Neural cell (in vitro differentiated cells): ENCODE measurements around the gene ELOVL3.

Experiments used
- EZH2 ChIP-seq: fragments of 200-600, 300-800 bp; shearing (Covaris generic), sonication (generic); IDR thresholded peaks from 2 replicates; pipeline ENCODE4 v1.6.1; 2014; ENCODE audit warnings: antibody characterized with exemption, low read length, borderline replicate concordance, mild to moderate bottlenecking; ENCODE audit not compliant: insufficient read depth, poor library complexity, severe bottlenecking
- MXI1 ChIP-seq: fragments of 450-650 bp; conservative IDR thresholded peaks from 2 replicates; pipeline ENCODE4 v1.6.1; 2014; ENCODE audit warnings: antibody characterized with exemption, mild to moderate bottlenecking; ENCODE audit not compliant: poor library complexity, severe bottlenecking
- POLR2AphosphoS5 ChIP-seq: IDR thresholded peaks from 2 replicates; pipeline ENCODE4 v1.6.1; 2012
- RAD21 ChIP-seq: fragments of 450-650 bp; conservative IDR thresholded peaks from 2 replicates; pipeline ENCODE4 v1.6.1; 2014; ENCODE audit warnings: antibody characterized with exemption, mild to moderate bottlenecking, moderate library complexity
- REST ChIP-seq: IDR thresholded peaks from 2 replicates; pipeline ENCODE4 v1.6.1; 2012; ENCODE audit warnings: borderline replicate concordance
- TF ChIP-seq, protein P1 (sequence below): fragments of 450-650 bp; IDR thresholded peaks from 2 replicates; pipeline ENCODE4 v1.5.1; 2014; ENCODE audit warnings: antibody characterized with exemption, mild to moderate bottlenecking, moderate library complexity; ENCODE audit not compliant: poor library complexity, severe bottlenecking

DNA sequence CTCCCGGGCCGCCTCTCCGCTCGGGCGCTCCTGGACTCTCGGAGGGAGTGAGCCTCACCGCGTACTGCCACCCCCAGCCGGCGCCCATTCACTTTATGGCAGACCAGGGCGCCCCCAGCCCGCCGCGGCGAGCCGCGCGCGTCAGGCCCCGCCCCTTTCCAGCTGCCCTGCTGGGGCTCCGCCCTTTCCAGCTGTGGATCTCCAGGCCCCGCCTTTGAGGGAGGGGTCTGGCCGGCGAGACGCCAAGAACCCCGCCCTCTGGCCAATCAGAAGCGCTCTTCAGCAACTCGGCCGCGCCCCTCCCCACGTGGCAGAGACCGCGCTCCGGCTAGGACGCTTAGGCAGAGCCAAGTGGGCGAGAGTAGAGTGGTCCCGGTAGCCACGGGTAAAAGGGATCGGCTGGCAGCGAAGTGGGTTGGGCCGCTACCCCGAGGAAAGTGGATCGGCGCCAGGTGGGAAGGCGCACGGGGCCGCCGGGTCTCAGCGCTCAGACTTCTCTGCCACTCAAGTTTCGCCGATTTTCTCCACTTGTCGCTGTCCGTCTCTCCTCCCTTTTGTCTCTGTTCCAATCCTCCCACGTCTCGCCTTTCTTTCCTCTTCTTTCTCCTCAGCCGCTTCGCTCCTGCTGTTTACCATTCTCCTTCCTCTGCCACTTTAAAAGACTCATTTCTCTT is 15.5 kb downstream of the ELOVL3 start, which contains the start of gene PITX3:
- TF ChIP-seq, protein P1, sequence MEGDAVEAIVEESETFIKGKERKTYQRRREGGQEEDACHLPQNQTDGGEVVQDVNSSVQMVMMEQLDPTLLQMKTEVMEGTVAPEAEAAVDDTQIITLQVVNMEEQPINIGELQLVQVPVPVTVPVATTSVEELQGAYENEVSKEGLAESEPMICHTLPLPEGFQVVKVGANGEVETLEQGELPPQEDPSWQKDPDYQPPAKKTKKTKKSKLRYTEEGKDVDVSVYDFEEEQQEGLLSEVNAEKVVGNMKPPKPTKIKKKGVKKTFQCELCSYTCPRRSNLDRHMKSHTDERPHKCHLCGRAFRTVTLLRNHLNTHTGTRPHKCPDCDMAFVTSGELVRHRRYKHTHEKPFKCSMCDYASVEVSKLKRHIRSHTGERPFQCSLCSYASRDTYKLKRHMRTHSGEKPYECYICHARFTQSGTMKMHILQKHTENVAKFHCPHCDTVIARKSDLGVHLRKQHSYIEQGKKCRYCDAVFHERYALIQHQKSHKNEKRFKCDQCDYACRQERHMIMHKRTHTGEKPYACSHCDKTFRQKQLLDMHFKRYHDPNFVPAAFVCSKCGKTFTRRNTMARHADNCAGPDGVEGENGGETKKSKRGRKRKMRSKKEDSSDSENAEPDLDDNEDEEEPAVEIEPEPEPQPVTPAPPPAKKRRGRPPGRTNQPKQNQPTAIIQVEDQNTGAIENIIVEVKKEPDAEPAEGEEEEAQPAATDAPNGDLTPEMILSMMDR, result peak; percentile 25
- TF ChIP-seq POLR2AphosphoS5, result no peak
- no peak for TF ChIP-seq RAD21
- TF ChIP-seq REST, result no peak
- peak; percentile 92 for TF ChIP-seq MXI1
- no peak for TF ChIP-seq EZH2
